ENCODE measurements around the gene CCM2.

GRCh38 chr7:45015313-45015712, 15.3 kb downstream of the CCM2 start:
- TF ChIP-seq CTCF (IDR thresholded peaks at IDR 0.05; ENCODE audit: borderline replicate concordance, extremely low read depth, low read length, poor library complexity, severe bottlenecking) (no peak), EZH2 (IDR thresholded peaks at IDR 0.05; ENCODE audit: borderline replicate concordance, low read depth, low read length, severe bottlenecking) (no peak)

Data from DND-41 (cell line).